D721Med (cell line): ENCODE results near the gene KCND1.
A peak's percentile ranks its signal among the peaks of the same experiment; 100 is the strongest.

ENCODE experiments used
- DNase-seq: peaks from one replicate; pipeline ENCODE4 v3.0.0; 2011; ENCODE audit warnings: low spot score; ENCODE audit not compliant: insufficient read length
- FAIRE-seq: peaks from 2 replicates; lab custom pipeline; 2011; peaks lifted over from hg19 to GRCh38; lab: Jason Lieb, UNC
- CTCF ChIP-seq: IDR thresholded peaks from 2 replicates; pipeline ENCODE4 v1.5.1; 2012; ENCODE audit warnings: mild to moderate bottlenecking, control low read depth; ENCODE audit not compliant: insufficient read depth; ENCODE audit errors: missing control alignments

Gene KCND1

GRCh38 chrX:48919360-48919841, 52.2 kb downstream of the KCND1 start:
- FAIRE-seq (no peak), DNase-seq (no peak)
- no peak for TF ChIP-seq CTCF

DNA sequence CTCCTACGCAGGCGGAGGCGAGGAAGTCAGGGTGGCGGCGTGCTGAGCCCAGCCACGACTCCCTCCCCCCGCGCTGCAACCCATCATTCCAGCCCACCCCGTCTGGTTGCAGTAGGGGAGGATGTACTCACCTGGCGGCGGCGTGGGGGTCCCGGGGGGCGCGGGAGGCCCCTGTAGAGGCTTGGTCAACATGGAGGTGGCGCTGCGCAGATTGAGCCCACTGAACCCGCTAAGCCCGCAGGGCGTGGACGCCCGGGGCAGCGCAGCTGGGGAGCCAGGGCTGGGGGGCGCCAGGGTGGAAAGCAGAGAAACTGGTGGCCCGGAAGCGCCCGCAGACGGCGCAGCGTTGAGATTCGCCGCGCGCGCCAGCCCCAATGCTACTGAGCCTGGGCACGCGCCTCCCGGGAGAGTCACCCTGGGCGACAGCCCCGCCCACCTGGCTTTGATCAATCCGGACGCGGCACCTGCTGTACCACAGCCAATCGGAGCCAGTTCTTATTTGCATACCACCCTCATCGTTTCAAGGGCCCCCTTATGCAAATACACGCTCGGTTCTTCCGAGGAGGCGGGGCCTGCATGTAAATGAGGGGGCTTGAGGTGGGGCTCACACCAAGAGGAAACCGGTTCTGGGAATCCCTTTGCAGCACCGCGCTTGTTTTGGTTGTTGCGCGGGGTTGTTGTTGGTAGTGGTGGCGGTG, 52.9 kb downstream of the KCND1 start, which contains the start of gene PIM2:
PIM2 (minus strand) TSS at position 382 of the 698 bp plus-strand sequence; CDS start at position 192, 190 bp downstream.
- FAIRE-seq (peak; percentile 69), DNase-seq (peak; percentile 44)
- TF ChIP-seq CTCF, result no peak

- no peak for FAIRE-seq
- TF ChIP-seq CTCF, result no peak
- no peak for DNase-seq
These were observed 53.4 kb downstream of the KCND1 start for GRCh38 chrX:48918301-48918642.

DNA sequence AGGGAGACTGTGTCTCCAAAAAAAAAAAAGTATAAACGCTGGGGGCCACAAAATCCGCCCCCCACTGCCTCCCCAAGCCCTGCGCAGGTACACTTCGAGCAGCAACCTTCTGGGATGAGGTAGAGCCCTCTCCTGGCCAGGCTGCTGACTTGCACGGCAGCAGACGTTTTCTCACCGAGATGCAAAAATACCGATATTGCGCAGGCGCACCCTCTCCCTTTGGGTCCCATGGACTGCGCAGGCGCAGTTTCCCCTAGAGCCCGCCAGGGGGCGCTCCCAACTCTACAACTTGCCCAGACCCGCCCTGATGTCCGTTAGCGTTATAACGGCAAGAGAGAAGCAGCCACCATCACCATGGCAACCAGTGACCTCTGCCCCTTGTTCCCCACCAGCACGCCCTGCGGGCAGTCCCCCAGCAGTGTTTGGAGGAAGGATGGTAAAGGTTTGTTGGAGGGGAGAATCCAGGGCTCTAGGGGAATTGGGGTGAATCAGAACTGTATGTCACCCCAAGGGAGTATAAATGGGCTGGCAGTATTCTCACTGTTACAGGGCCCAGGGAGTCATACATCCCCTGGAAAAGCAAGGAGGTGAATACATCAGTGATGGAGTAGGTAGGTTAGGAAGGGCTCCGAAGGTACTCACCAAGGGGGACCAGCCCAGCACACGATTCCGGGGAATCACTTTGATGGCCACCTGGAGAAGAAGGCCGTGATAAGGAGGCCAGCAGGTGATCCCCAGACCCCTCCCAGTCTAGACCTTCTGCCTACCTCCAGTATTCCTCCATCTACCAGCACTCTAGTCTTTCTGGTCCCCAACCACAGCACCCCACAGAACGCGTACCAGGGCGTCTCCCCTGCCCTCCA, 54.3 kb downstream of the KCND1 start:
- DNase-seq (peak; percentile 70), FAIRE-seq (peak; percentile 11)

DNA sequence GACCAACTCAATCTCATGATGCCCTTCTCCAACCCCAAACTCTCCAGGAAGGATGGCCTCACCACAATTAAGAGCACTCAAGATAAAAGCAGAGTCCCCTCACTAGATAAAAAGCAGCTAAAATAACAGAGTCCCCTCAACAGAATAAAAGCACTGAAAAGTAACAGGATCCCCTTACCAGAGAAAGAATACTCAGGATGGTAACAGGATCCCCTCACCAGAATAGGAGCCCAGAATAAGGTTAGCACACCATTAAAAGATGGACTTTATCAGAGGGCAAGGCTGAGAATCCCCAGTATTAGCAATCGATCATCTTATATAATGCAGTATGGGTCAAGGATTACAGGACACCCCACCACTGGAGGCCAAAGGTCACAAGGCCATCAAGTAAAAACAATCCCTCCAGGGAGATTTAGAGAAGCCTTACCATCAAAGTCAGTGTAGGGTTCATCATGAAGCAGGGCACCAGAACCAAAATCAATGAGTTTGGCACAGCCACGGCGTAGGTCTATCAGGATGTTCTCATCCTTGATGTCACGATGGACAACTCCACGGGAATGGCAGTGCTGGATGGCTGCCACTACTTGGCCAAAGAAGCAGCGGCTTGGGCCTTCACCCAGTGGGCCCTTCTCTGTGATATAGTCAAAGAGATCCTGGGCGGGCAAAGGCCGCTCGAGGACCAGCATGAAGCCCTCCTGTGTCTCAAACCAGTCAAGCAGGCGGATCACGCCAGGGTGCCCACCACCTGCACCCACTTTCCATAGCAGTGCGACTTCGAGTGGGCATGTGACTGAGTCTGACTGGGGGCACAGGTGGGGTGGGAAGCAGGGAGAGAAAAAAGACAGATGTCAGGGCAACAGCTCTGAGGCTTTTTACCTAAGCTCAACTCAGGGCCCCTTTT, 56.8 kb downstream of the KCND1 start:
- no peak for TF ChIP-seq CTCF
- DNase-seq (no peak), FAIRE-seq (no peak)

More for the DNA sequence above, 54.3 kb downstream of the KCND1 start:
- TF ChIP-seq CTCF, result peak; percentile 62

DNA sequence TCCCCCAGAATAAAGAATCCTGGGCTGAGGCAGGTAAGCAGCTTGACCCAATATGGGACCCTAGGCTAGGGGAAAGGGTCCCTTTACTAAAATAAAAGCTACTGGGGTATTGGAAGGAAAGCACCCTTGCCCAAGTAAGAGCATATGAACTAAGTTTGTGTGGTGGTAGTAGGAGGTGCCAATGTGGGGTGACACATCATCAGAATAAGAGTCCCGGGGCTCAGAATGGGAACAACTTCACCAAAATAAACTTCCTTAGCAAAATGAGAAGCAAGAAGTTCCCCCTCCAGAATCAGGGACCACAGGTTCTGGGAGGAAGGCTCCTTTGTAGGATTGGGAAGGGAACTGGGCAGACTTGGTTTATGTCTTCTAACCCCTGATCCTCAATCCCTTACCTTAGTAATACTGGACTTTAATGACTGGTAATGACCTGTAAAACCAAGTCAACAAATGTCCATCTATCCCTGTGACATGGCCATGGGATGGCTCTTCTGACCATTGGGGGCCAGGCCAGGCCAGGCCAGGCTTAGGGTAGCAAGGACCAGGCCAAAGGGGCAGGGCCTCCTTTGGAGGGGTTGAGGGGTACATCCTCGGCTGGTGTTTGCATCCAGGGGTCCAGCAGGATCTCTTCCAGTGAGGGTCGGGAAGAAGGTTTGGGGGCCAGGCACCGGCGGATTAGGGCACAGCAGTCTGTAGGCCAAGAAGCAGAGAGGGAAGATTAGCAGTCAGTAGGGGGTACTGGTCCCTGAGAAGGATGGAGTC, 57.9 kb downstream of the KCND1 start:
- FAIRE-seq (no peak), DNase-seq (no peak)
- no peak for TF ChIP-seq CTCF
